Muscle layer of duodenum (tissue), 2 donors: ENCODE results near the gene ZFHX3.

Experiments
- H3K27ac ChIP-seq: one replicate; pipeline ENCODE4 v1.7.0; 2013; ENCODE audit warnings: mild to moderate bottlenecking, low read length
- H3K27me3 ChIP-seq: one replicate; pipeline ENCODE4 v1.7.0; 2013; ENCODE audit warnings: low read depth, mild to moderate bottlenecking, control low read depth, low read length
- H3K36me3 ChIP-seq, 2 donors: one replicate each; pipeline ENCODE4 v1.7.0; 2013; ENCODE audit warnings: low read length in 2 of 2, control low read depth in 1 of 2, mild to moderate bottlenecking in 1 of 2; ENCODE audit not compliant: insufficient read depth in 2 of 2, control insufficient read depth in 1 of 2
- H3K4me1 ChIP-seq, 2 donors: one replicate each; pipeline ENCODE4 v1.7.0; 2013; ENCODE audit warnings: low read length in 2 of 2, mild to moderate bottlenecking in 2 of 2, control low read depth in 1 of 2, moderate library complexity in 1 of 2; ENCODE audit not compliant: insufficient read depth in 2 of 2, control insufficient read depth in 1 of 2
- H3K4me3 ChIP-seq, 2 donors: one replicate each; pipeline ENCODE4 v1.7.0; 2013; ENCODE audit warnings: low read length in 2 of 2, low read depth in 1 of 2, mild to moderate bottlenecking in 1 of 2
- H3K9me3 ChIP-seq, 2 donors: one replicate each; pipeline ENCODE4 v1.7.0; 2013; ENCODE audit warnings: low read length in 2 of 2, control low read depth in 1 of 2, mild to moderate bottlenecking in 1 of 2; ENCODE audit not compliant: control insufficient read depth in 1 of 2
- donor health status: healthy.

The ZFHX3 gene

DNA sequence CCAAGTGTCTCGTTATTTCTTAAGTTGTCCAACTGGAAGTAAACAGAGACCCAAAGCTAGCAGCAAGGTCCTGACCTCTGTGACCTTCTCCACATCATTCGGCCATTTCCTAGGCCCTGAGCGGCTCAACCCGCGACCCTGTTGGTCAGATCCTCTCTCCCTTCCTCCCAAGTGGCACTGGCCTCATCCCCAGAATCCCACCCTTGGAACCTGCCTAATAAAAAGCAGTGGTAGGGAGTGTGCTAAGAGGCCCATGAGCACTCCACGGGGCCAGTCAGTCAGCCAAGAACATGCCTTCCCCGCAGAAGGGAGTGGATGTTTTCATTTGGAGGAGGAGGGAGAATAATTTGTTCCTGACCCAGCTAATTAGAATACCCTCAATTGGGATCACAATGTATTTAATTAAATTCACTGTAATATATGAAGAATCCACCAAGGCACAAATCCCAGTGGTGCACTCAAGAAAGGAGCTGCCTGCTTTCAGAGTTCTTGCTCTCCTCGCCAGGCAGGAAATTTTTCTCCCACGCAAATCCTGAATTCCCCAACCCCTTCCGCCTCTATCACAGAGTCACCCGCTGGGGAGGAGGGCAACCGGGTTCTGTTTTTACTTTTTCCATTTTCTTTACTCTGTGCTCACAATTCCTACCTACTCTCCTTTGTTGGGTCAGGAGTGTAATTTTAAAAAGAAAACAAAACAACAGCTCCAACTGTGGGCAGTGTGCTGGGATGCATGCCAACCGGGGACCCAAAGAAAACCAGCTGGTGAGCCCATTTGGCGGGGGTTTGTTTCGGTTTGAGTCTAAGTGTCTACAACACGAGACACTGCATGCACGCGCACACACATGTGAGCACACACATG, 153.4 kb downstream of the ZFHX3 start:
- Histone ChIP-seq H3K4me1 (no peaks in the 10 kb centered on the region), H3K9me3 (no peaks in the 10 kb centered on the region), H3K36me3 (peaks cover 0 to 4% of the 10 kb centered on the region in 2 donors), H3K27me3 (no peaks in the 10 kb centered on the region), H3K27ac (no peak overlapping the region), H3K4me3 (no peak overlapping the region)

DNA sequence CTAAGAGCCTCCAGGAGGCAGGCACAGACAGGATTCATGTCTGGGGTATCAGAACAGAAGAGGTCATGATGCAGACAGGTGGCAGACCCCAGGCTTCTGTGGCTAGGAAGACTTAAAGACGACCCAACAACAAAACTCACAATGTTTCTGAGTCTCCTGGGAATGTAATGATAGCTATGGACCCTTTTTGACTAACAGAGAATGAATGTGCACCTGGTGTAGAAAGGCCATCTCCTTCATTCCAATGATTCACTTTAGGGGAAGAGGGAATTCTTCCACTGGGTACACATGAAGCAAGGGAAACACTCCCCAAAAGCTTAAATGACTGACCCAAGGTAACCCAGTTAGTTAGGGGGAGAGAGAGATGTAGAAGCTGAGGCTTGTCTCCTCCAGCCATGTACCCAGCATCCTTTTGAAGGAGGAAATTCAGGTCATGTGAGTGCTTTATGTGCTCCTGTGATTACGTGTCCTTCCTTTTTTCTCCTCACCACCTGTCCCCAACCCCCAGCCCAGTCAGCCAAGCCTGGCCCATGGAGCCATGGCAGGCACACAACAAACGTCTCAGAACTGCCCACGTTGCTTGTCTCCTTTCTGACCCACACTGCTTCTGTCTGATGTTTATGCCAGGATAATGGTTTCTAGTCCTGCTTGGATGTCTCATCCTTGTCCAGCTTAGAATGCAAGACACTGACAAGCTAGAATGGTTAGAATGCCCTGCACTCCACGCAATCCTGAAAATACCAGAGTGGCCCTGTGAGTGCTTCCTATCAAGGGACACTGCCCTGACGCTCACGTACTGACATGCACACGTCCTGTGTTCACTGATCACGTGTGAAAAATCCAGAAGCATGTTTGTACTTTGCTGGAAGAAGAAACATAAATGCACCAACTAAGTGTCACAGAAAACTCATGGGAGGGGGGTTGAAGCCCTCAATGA, 156.4 kb downstream of the ZFHX3 start:
- Histone ChIP-seq H3K27me3 (no peaks in the 10 kb centered on the region), H3K36me3 (peaks cover 17 to 28% of the 10 kb centered on the region in 2 donors), H3K4me3 (no peak overlapping the region), H3K4me1 (no peaks in the 10 kb centered on the region), H3K9me3 (no peaks in the 10 kb centered on the region), H3K27ac (no peak overlapping the region)

DNA sequence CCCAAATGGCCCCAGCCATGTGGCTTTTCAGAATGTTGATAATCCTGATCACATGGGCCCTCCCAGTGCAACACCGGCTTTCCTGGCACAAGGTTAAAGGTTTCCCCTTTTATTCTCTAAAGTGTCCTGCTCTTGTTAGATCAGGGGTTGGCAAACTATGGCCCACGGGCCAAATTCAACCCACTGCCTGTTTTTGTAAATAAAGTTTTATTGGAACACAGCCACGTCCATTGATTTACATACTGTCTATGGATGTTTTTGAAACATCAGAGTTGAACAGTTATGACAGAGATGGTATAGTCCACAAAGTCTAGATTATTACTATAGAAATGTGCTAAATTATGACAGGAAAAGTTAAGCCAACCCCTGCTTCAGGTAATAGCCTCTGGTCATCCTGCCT, 157.3 kb downstream of the ZFHX3 start:
- no peak overlapping the region for H3K27ac ChIP-seq
- H3K4me3 ChIP-seq = no peak overlapping the region
- no peaks in the 10 kb centered on the region for H3K4me1 ChIP-seq
- H3K36me3 ChIP-seq = peaks cover 19 to 29% of the 10 kb centered on the region in 2 donors
- H3K27me3 ChIP-seq = no peaks in the 10 kb centered on the region
- H3K9me3 ChIP-seq = no peaks in the 10 kb centered on the region

DNA sequence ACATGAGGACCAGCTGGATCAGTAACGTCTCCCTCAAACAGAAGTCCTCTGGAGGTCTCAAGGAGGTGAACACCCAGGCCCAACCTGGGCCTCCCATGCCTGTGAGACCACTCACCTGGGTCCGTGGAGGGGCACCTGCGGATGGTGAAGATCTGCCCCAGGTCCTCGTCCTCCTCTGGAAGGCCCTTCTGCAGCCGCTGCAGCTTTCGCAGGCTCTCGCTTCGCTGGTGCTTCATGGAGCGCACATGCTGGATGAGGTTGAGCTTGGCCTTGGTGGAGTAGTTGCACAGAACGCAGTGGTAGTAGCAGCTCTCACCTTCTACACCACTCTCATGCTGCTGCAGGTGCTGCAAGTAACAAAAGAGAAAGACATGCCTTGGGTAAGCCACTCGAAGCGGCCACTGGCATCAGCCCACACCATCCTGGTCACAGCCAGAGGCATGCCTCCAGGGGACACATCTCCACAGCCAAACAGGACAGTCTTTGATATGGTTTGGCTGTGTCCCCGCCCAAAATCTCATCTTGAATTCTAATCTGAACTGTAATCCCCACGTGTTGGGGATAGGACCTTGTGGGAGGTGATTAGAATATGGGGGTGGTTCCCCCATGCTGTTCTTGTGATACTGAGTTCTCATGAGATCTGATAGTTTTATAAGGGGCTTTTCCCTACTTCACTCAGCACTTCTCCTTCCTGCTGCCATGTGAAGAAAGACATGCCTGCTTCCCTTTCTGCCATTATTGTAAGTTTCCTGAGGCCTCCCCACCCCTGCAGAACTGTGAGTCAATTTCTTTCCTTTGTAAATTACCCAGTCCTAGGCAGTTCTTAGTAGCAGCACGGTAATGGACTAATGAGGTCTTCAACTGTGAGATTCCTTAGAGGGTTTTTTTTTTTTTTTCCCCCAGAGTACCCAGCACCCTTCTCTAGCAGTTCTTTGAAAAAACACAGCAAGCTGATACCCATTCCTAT, 158.0 kb downstream of the ZFHX3 start:
- H3K27ac ChIP-seq = no peak overlapping the region
- no peaks in the 10 kb centered on the region for H3K27me3 ChIP-seq
- H3K4me3 ChIP-seq = no peak overlapping the region
- no peaks in the 10 kb centered on the region for H3K4me1 ChIP-seq
- H3K36me3 ChIP-seq = peaks cover 24 to 29% of the 10 kb centered on the region in 2 donors
- no peaks in the 10 kb centered on the region for H3K9me3 ChIP-seq

DNA sequence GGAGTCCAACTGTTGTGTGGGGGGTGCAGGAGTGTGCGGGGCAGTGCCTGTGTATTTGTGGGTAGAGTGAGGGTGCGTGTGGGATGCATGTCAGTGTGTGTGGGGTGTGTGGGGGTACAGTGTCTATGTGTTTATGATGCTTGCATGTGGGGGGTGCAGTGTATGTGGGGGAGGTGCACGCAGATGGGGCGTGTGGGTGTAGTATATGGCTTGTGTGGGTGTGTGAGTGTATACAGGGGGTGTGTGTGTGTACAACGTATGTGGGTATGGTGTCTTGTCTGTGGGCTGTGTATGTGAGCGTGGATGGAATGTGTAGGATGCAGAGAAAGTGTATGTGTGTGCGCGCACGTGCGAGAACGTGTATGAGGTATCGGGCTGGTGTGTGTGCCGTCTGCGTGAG, 160.4 kb downstream of the ZFHX3 start:
- H3K9me3 ChIP-seq = no peaks in the 10 kb centered on the region
- no peak overlapping the region for H3K27ac ChIP-seq
- H3K36me3 ChIP-seq = peaks cover 24 to 29% of the 10 kb centered on the region in 2 donors
- H3K4me3 ChIP-seq = no peak overlapping the region
- H3K4me1 ChIP-seq = no peaks in the 10 kb centered on the region
- no peaks in the 10 kb centered on the region for H3K27me3 ChIP-seq

DNA sequence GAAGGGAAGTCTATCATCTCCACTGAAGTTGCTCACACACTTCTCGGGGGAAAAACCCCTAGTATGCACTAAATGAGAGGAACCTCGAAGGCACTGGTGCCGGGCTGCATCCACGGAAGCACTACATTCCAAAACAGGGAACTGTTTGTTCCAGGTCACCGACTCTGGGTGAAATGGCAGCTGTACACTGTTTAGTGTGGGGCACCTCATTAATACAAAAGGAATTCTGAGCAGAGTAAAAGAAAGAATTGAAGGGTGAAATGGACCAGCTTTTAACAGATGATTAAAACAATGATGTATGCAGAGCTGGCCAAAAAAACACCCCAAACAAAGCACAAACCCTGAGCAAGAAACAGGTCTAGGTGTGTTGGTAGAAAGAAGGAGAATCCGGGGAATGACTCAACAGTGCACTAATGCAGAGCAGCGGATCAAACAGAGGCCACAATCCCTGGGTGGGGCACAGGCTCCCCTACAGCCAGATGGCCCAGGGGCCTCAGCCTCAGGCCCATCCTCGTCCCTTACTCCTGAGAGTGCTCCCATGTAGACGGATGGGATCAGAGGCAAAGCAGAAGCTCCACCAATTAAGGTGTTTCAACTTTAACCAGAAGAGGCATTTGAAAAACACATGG, 161.5 kb downstream of the ZFHX3 start:
- H3K4me3 ChIP-seq = no peak overlapping the region
- H3K27me3 ChIP-seq = no peaks in the 10 kb centered on the region
- H3K36me3 ChIP-seq = peaks cover 24 to 29% of the 10 kb centered on the region in 2 donors
- no peaks in the 10 kb centered on the region for H3K4me1 ChIP-seq
- H3K27ac ChIP-seq = no peak overlapping the region
- no peaks in the 10 kb centered on the region for H3K9me3 ChIP-seq

GRCh38 chr16:72884573-72884972, 163.4 kb downstream of the ZFHX3 start:
- Histone ChIP-seq H3K4me3 (no peak overlapping the region), H3K27me3 (no peaks in the 10 kb centered on the region), H3K4me1 (no peaks in the 10 kb centered on the region), H3K9me3 (no peaks in the 10 kb centered on the region), H3K27ac (no peak overlapping the region), H3K36me3 (peaks cover 24 to 25% of the 10 kb centered on the region in 2 donors)

GRCh38 chr16:72884037-72884436, 163.9 kb downstream of the ZFHX3 start:
- Histone ChIP-seq H3K4me1 (no peaks in the 10 kb centered on the region), H3K27ac (no peak overlapping the region)

DNA sequence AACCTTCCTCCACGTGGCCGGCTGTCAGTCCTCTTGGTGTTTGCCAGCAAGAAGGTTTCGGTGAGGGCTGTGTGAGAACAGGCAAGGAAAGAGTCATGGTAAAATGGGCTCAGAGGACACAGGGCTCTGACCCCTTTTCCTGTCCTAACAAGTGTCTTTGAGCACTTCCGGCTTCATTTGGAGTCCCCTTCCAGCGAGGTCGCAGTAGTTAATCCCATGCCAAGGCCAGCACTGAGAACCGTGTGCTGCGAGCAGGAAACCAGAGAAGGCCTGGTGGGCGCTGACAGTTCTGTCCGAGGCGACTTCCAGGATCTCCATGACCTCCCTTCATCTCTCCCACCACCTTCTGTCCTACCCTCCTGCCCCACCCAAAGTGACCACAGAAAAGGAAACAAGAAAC, 168.1 kb downstream of the ZFHX3 start:
- no peaks in the 10 kb centered on the region for H3K27me3 ChIP-seq
- peaks cover 0 to 12% of the 10 kb centered on the region in 2 donors for H3K36me3 ChIP-seq
- no peak overlapping the region for H3K27ac ChIP-seq
- H3K4me3 ChIP-seq = no peak overlapping the region
- H3K4me1 ChIP-seq = peaks cover 5 to 7% of the 10 kb centered on the region in 2 donors
- H3K9me3 ChIP-seq = no peaks in the 10 kb centered on the region

More at GRCh38 chr16:72884037-72884436, 163.9 kb downstream of the ZFHX3 start:
- Histone ChIP-seq H3K9me3 (no peaks in the 10 kb centered on the region), H3K4me3 (no peak overlapping the region), H3K36me3 (peaks cover 22 to 23% of the 10 kb centered on the region in 2 donors), H3K27me3 (no peaks in the 10 kb centered on the region)
